H9 (cell line): ENCODE data around the gene LOXHD1. TPM values are rescaled to one million over a fixed set of nuclear protein-coding genes. Genes with fewer than 3 reads are reported as not detected.
A peak's percentile ranks its signal among the peaks of the same experiment; 100 is the strongest.

ENCODE experiments used
- DNase-seq: peaks from one replicate; pipeline ENCODE4 v3.0.0-alpha.2; 2017
- H2AFZ ChIP-seq: one replicate; pipeline ENCODE4 v1.6.1; 2013; ENCODE audit warnings: mild to moderate bottlenecking, low read length, control low read depth, moderate library complexity
- H2AK5ac ChIP-seq: 2 replicates; pipeline ENCODE4 v1.6.1; 2013; ENCODE audit warnings: low read length, control low read depth, mixed read lengths; ENCODE audit not compliant: insufficient read length
- H2BK120ac ChIP-seq: one replicate; pipeline ENCODE4 v1.6.1; 2013; ENCODE audit warnings: low read depth, mild to moderate bottlenecking, low read length, control low read depth, inconsistent platforms; ENCODE audit not compliant: poor library complexity, severe bottlenecking
- H2BK12ac ChIP-seq: 2 replicates; pipeline ENCODE4 v1.6.1; 2013; ENCODE audit warnings: low read length, control low read depth, mixed read lengths, low read depth; ENCODE audit not compliant: insufficient read length
- H2BK15ac ChIP-seq: 2 replicates; pipeline ENCODE4 v1.6.1; 2013; ENCODE audit warnings: low read depth, low read length, control low read depth
- H2BK20ac ChIP-seq: one replicate; pipeline ENCODE4 v1.6.1; 2013; ENCODE audit warnings: low read depth, mild to moderate bottlenecking, low read length, control low read depth, inconsistent platforms; ENCODE audit not compliant: poor library complexity, severe bottlenecking
- H2BK5ac ChIP-seq: 2 replicates; pipeline ENCODE4 v1.6.1; 2013; ENCODE audit warnings: low read length, control low read depth, mixed read lengths; ENCODE audit not compliant: insufficient read length
- H3K14ac ChIP-seq: 2 replicates; pipeline ENCODE4 v1.6.1; 2013; ENCODE audit warnings: low read length, control low read depth; ENCODE audit not compliant: insufficient read depth
- H3K18ac ChIP-seq: 2 replicates; pipeline ENCODE4 v1.6.1; 2013; ENCODE audit warnings: low read depth, mild to moderate bottlenecking, mixed read lengths, low read length, control low read depth; ENCODE audit not compliant: insufficient read length
- H3K23ac ChIP-seq: 2 replicates; pipeline ENCODE4 v1.6.1; 2013; ENCODE audit warnings: low read length, control low read depth, mixed read lengths, low read depth; ENCODE audit not compliant: insufficient read length
- H3K23me2 ChIP-seq: 2 replicates; pipeline ENCODE4 v1.6.1; 2013; ENCODE audit warnings: low read depth, mild to moderate bottlenecking, mixed read lengths, low read length, control low read depth; ENCODE audit not compliant: insufficient read length, poor library complexity, severe bottlenecking
- H3K27ac ChIP-seq: 2 replicates; pipeline ENCODE4 v1.5.1; 2013; ENCODE audit warnings: low read length, control low read depth, mixed read lengths, low read depth; ENCODE audit not compliant: insufficient read length
- H3K27me3 ChIP-seq: 2 replicates; pipeline ENCODE4 v1.6.1; 2013; ENCODE audit warnings: low read length, control low read depth, inconsistent platforms; ENCODE audit not compliant: insufficient read depth
- H3K4ac ChIP-seq: 2 replicates; pipeline ENCODE4 v1.6.1; 2013; ENCODE audit warnings: low read depth, mild to moderate bottlenecking, control low read depth, inconsistent platforms, low read length, moderate library complexity
- H3K4me1 ChIP-seq: 2 replicates; pipeline ENCODE4 v1.6.1; 2013; ENCODE audit warnings: low read length, control low read depth, inconsistent platforms; ENCODE audit not compliant: insufficient read depth
- H3K4me2 ChIP-seq: 2 replicates; pipeline ENCODE4 v1.6.1; 2013; ENCODE audit warnings: low read length, control low read depth, mixed read lengths; ENCODE audit not compliant: insufficient read length, insufficient read depth
- H3K56ac ChIP-seq: 2 replicates; pipeline ENCODE4 v1.6.1; 2013; ENCODE audit warnings: low read depth, mild to moderate bottlenecking, mixed read lengths, low read length, control low read depth; ENCODE audit not compliant: insufficient read length
- H3K79me1 ChIP-seq: 2 replicates; pipeline ENCODE4 v1.6.1; 2013; ENCODE audit warnings: low read depth, mild to moderate bottlenecking, moderate library complexity, low read length, control low read depth, inconsistent platforms; ENCODE audit not compliant: insufficient read depth, poor library complexity, severe bottlenecking
- H3K79me2 ChIP-seq: 2 replicates; pipeline ENCODE4 v1.6.1; 2013; ENCODE audit warnings: low read length, control low read depth, inconsistent platforms; ENCODE audit not compliant: insufficient read depth
- H3K9ac ChIP-seq: 2 replicates; pipeline ENCODE4 v1.6.1; 2013; ENCODE audit warnings: low read length, control low read depth, mixed read lengths; ENCODE audit not compliant: insufficient read length; ENCODE audit errors: extremely low read depth
- H3K9me3 ChIP-seq: one replicate; pipeline ENCODE4 v1.6.1; 2013; ENCODE audit warnings: low read depth, low read length, inconsistent platforms; ENCODE audit not compliant: control insufficient read depth
- H3T11ph ChIP-seq: one replicate; pipeline ENCODE4 v1.6.1; 2013; ENCODE audit warnings: mild to moderate bottlenecking, low read length, control low read depth, inconsistent platforms
- H4K20me1 ChIP-seq: one replicate; pipeline ENCODE4 v1.6.1; 2013; ENCODE audit not compliant: control insufficient read depth, insufficient read length, insufficient read depth
- H4K5ac ChIP-seq: 2 replicates; pipeline ENCODE4 v1.6.1; 2013; ENCODE audit warnings: low read depth, mild to moderate bottlenecking, mixed read lengths, low read length, control low read depth; ENCODE audit not compliant: insufficient read length
- H4K8ac ChIP-seq: replicated peaks from 2 replicates; pipeline ENCODE4 v1.6.1; 2013; ENCODE audit warnings: low read length, control low read depth, mixed read lengths, low read depth; ENCODE audit not compliant: insufficient read length
- H4K91ac ChIP-seq: 2 replicates; pipeline ENCODE4 v1.6.1; 2013; ENCODE audit warnings: low read depth, mild to moderate bottlenecking, moderate library complexity, mixed read lengths, low read length, control low read depth; ENCODE audit not compliant: insufficient read length
- H3K27ac Mint-ChIP-seq, 3 experiments: 2 replicates in 2 of 3; 3 replicates in 1 of 3; pipeline ENCODE4 v1.8.0; 2020 to 2021; ENCODE audit warnings: mixed read lengths in 3 of 3, mild to moderate bottlenecking in 1 of 3, moderate library complexity in 1 of 3
- H3K27me3 Mint-ChIP-seq: 2 replicates; pipeline ENCODE4 v1.8.0; 2021; ENCODE audit warnings: low read depth, mild to moderate bottlenecking, moderate library complexity, mixed read lengths
- H3K36me3 Mint-ChIP-seq, 3 experiments: 2 replicates in 2 of 3; 3 replicates in 1 of 3; pipeline ENCODE4 v1.8.0; 2020 to 2021; ENCODE audit warnings: low read depth in 3 of 3, mixed read lengths in 3 of 3; ENCODE audit not compliant: insufficient read depth in 1 of 3
- H3K4me1 Mint-ChIP-seq, 2 experiments: 2 replicates each; pipeline ENCODE4 v1.8.0; 2020; ENCODE audit warnings: mixed read lengths in 2 of 2
- H3K4me3 Mint-ChIP-seq, 2 experiments: 2 replicates in 1 of 2; 3 replicates in 1 of 2; pipeline ENCODE4 v1.8.0; 2020 to 2021; ENCODE audit warnings: mild to moderate bottlenecking in 2 of 2, mixed read lengths in 2 of 2, moderate library complexity in 1 of 2
- H3K9me3 Mint-ChIP-seq, 2 experiments: 2 replicates in 1 of 2; 3 replicates in 1 of 2; pipeline ENCODE4 v1.8.0; 2020; ENCODE audit warnings: mild to moderate bottlenecking in 2 of 2, mixed read lengths in 2 of 2, moderate library complexity in 1 of 2
- WGBS: extraction: QIAGEN DNeasy Blood & Tissue Kit; methylation state at CpG from one replicate; pipeline ENCODE4 v1.1.7; 2013; ENCODE audit warnings: missing lambda C conversion rate, low lambda C conversion rate, mixed read lengths; ENCODE audit not compliant: insufficient read length; ENCODE audit errors: extremely low coverage; 5-methylcytosine and 5-hydroxymethylcytosine counted together
- total RNA-seq: library from RNA; stranded (reverse); gene quantifications from 2 replicates; pipeline ENCODE4 v1.2.1, GENCODE V29; 2021
- TF ChIP-seq, protein P1 (sequence below): fragments of 200-600 bp; sonication (generic); conservative IDR thresholded peaks from 3 replicates; pipeline ENCODE4 v1.8.0; 2021; ENCODE audit warnings: antibody characterized with exemption, mild to moderate bottlenecking

LOXHD1 gene
- total RNA-seq, 1 experiment from 2014 or later = 0.07 TPM

DNA sequence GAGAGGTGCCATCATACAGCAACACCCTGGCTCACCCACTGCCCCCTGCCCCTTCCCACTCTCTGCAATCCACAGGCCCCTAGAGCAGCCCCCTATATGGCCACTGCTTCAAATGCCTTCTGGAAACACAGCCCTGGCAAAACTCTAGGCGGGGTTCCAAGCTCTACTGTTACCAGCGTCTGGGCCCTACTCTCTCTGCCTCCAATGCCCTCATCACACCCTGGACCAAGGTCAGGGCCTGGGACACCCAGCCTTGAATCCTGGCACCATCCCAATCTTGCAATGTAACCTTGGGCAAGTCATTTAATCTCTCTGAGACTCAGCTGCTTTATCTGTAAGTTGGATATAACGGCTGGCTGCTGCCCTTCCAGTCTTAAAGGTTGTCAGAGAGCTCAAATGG lies 39.2 kb upstream of the LOXHD1 start:
- no CpG with 5 or more reads among the region's 3 CpGs for WGBS

More for the DNA sequence above, 39.2 kb upstream of the LOXHD1 start:
- Histone ChIP-seq H4K91ac (no peak overlapping the region), H2BK120ac (no peak overlapping the region), H3K23me2 (no peaks in the 10 kb centered on the region), H3K56ac (no peak overlapping the region), H2BK5ac (no peak overlapping the region), H3K4ac (no peak overlapping the region), H3K27ac (no peak overlapping the region), H3K4me2 (no peak overlapping the region), H4K5ac (no peak overlapping the region), H3K4me1 (no peaks in the 10 kb centered on the region; the same call in 1 of the 2 replicates), H3K14ac (peak overlapping the region; percentile 17; the same call in 1 of the 2 replicates), H2AK5ac (no peak overlapping the region), H3K9ac (no peak overlapping the region), H2BK15ac (no peak overlapping the region), H2AFZ (no peak overlapping the region), H2BK12ac (no peak overlapping the region), H3K79me2 (no peaks in the 10 kb centered on the region), H3K18ac (no peak overlapping the region), H3K9me3 (no peaks in the 10 kb centered on the region), H3K27me3 (no peaks in the 10 kb centered on the region), H3T11ph (no peak overlapping the region), H3K23ac (no peak overlapping the region), H3K79me1 (no peaks in the 10 kb centered on the region), H2BK20ac (no peak overlapping the region), H4K8ac (no peak overlapping the region), H4K20me1 (no peaks in the 10 kb centered on the region)
- Mint-ChIP-seq H3K9me3 (peaks cover 5 to 7% of the 10 kb centered on the region in 2 experiments), H3K36me3 (peaks cover 3 to 7% (median 5%) of the 10 kb centered on the region in 3 experiments; a peak in 6 of 7 replicates), H3K27ac (no peak overlapping the region), H3K4me3 (no peak overlapping the region), H3K27me3 (peaks cover 3% of the 10 kb centered on the region), H3K4me1 (peaks cover 20 to 24% of the 10 kb centered on the region in 2 experiments)
- TF ChIP-seq, protein P1, sequence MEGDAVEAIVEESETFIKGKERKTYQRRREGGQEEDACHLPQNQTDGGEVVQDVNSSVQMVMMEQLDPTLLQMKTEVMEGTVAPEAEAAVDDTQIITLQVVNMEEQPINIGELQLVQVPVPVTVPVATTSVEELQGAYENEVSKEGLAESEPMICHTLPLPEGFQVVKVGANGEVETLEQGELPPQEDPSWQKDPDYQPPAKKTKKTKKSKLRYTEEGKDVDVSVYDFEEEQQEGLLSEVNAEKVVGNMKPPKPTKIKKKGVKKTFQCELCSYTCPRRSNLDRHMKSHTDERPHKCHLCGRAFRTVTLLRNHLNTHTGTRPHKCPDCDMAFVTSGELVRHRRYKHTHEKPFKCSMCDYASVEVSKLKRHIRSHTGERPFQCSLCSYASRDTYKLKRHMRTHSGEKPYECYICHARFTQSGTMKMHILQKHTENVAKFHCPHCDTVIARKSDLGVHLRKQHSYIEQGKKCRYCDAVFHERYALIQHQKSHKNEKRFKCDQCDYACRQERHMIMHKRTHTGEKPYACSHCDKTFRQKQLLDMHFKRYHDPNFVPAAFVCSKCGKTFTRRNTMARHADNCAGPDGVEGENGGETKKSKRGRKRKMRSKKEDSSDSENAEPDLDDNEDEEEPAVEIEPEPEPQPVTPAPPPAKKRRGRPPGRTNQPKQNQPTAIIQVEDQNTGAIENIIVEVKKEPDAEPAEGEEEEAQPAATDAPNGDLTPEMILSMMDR = no peak
- DNase-seq = no peak
